Heart left ventricle (tissue), 13 donors: Measurements from ENCODE around the gene MGAT4A.

Experiments
- POLR2A ChIP-seq, 2 donors: fragments of 450-650 bp; IDR thresholded peaks; one replicate each; pipeline ENCODE4 v1.6.1; 2017; ENCODE audit warnings: antibody characterized with exemption in 2 of 2, mild to moderate bottlenecking in 2 of 2, moderate library complexity in 2 of 2
- TF ChIP-seq, protein P1 (sequence below), 12 donors: fragments of 200-600 bp; sonication (generic) in 4 of 12; IDR thresholded peaks; one replicate each; pipeline versions ENCODE4 v1.5.0 to v1.8.0; 2018 to 2022; ENCODE audit warnings: antibody characterized with exemption in 12 of 12, mild to moderate bottlenecking in 5 of 12
- donor health status: ischemic (EF 13 %, LVEDD 7.1; RV severe dilation, severe dysfunction).
- donor health status: DM: no; HTN: yes; CAD: no.
- donor health status: DM: no; HTN: no; CAD: no.
- donor health status: ischemic (EF 25% LVEDD 6.9; RV normal size, moderate dysfunction).
- donor health status: ischemic (EF 25% LVEDD 5.7; RV mildly dilated, moderate dysfunction).
- donor health status: ischemic (EF 35%, LVEDD 5.7; RV mildly dilated, moderate dysfunction).
- donor health status: nonischemic (EF 11% LVEDD 7.7; RV severe dilation, severe dysfunction).
- donor health status: DM: yes; HTN: yes; CAD: no.
- donor health status: PGD.
- donor health status: ischemic (EF 29% LVEDD 5.4; RV normal size, mild dysfunction).
- donor health status: nonischemic (EF 23%, LVEDD 6.1; RV moderate dilation, normal function).

DNA sequence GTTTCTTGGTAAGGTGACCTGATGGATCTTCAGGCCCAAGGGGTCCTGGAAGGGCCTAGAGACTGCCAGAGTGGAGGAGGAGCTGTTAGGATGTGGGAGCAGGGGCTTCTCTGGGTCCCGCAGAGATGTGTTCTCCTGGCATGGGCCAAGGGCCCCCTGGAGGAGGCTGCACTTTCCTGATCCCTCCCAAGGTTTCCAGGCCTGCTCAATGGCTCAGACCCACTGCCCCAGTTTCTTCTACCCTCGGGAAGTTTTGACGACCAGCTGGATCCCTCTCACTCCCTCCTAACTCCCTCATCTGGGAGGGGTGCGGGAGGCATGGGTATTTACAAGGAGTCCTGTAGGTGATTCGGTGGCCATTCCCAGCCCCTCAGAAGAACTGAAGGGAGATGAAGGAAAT is 158.7 kb downstream of the MGAT4A start:
- TF ChIP-seq POLR2A (IDR thresholded peaks at IDR 0.05) = no peak
- TF ChIP-seq, protein P1, sequence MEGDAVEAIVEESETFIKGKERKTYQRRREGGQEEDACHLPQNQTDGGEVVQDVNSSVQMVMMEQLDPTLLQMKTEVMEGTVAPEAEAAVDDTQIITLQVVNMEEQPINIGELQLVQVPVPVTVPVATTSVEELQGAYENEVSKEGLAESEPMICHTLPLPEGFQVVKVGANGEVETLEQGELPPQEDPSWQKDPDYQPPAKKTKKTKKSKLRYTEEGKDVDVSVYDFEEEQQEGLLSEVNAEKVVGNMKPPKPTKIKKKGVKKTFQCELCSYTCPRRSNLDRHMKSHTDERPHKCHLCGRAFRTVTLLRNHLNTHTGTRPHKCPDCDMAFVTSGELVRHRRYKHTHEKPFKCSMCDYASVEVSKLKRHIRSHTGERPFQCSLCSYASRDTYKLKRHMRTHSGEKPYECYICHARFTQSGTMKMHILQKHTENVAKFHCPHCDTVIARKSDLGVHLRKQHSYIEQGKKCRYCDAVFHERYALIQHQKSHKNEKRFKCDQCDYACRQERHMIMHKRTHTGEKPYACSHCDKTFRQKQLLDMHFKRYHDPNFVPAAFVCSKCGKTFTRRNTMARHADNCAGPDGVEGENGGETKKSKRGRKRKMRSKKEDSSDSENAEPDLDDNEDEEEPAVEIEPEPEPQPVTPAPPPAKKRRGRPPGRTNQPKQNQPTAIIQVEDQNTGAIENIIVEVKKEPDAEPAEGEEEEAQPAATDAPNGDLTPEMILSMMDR (IDR thresholded peaks at IDR 0.05) = no peak
